ENCODE measurements around the gene STT3B.

STT3B gene

GRCh38 chr3:31532587-31533168 is at the start of gene STT3B:
STT3B (plus strand) TSS chr3:31532925; CDS start chr3:31532999, 74 bp downstream.
- TF ChIP-seq CTCF (IDR thresholded peaks at IDR 0.05; ENCODE audit: low read depth, low read length) = no peak
- H3K4me3 ChIP-seq (ENCODE audit: low read depth, low read length) = peak within 1 kb of the TSS; percentile 90

GRCh38 chr3:31483776-31484175 is 48.9 kb upstream of the STT3B start:
- no peak for TF ChIP-seq CTCF (IDR thresholded peaks at IDR 0.05; ENCODE audit: low read depth, low read length)
- H3K4me3 ChIP-seq (ENCODE audit: low read depth, low read length) = no peak overlapping the region

GRCh38 chr3:31485196-31485595 is 47.5 kb upstream of the STT3B start:
- no peak for TF ChIP-seq CTCF (IDR thresholded peaks at IDR 0.05; ENCODE audit: low read depth, low read length)
- H3K4me3 ChIP-seq (ENCODE audit: low read depth, low read length) = no peak overlapping the region

- no peak overlapping the region for H3K4me3 ChIP-seq (ENCODE audit: low read depth, low read length)
- no peak for TF ChIP-seq CTCF (IDR thresholded peaks at IDR 0.05; ENCODE audit: low read depth, low read length)
Observed at GRCh38 chr3:31486865-31487533, 45.7 kb upstream of the STT3B start.

GRCh38 chr3:31488475-31489017 is 44.2 kb upstream of the STT3B start:
- no peak overlapping the region for H3K4me3 ChIP-seq (ENCODE audit: low read depth, low read length)
- no peak for TF ChIP-seq CTCF (IDR thresholded peaks at IDR 0.05; ENCODE audit: low read depth, low read length)

GRCh38 chr3:31490502-31490901 is 42.2 kb upstream of the STT3B start:
- H3K4me3 ChIP-seq (ENCODE audit: low read depth, low read length) = no peak overlapping the region
- no peak for TF ChIP-seq CTCF (IDR thresholded peaks at IDR 0.05; ENCODE audit: low read depth, low read length)

GRCh38 chr3:31491660-31492059 is 41.1 kb upstream of the STT3B start:
- no peak overlapping the region for H3K4me3 ChIP-seq (ENCODE audit: low read depth, low read length)
- TF ChIP-seq CTCF (IDR thresholded peaks at IDR 0.05; ENCODE audit: low read depth, low read length) = no peak
